Activated CD8-positive, alpha-beta memory T cell treated with anti-CD3 and anti-CD28 coated beads, Interleukin-2, amount 50 U/mL, for 24 hours (primary cell): ENCODE data around the gene ANKRD12.
"Not testable (repeated sequence)": the region's sequence is repeated elsewhere in the genome, so short reads cannot be mapped to it uniquely, and the experiment has no call there.

Source experiments
- DNase-seq: peaks from one replicate; pipeline ENCODE4 v3.0.0-alpha.2; 2020; ENCODE audit errors: extremely low read depth

The ANKRD12 gene

GRCh38 chr18:9232977-9233376, 96.4 kb downstream of the ANKRD12 start:
- no peak for DNase-seq

- no peak for DNase-seq
These were observed 97.3 kb downstream of the ANKRD12 start for GRCh38 chr18:9233771-9234440.

- DNase-seq = no peak
These were observed 97.9 kb downstream of the ANKRD12 start for GRCh38 chr18:9234528-9234927.

GRCh38 chr18:9237981-9238380, 101.4 kb downstream of the ANKRD12 start:
- DNase-seq = no peak

GRCh38 chr18:9239720-9240119, 103.1 kb downstream of the ANKRD12 start:
- no peak for DNase-seq

- no peak for DNase-seq
These were observed 103.7 kb downstream of the ANKRD12 start for GRCh38 chr18:9240270-9240669.

- DNase-seq = no peak
These were observed 106.4 kb downstream of the ANKRD12 start for GRCh38 chr18:9243029-9243428.

GRCh38 chr18:9244376-9244775, 107.8 kb downstream of the ANKRD12 start:
- no peak for DNase-seq

- DNase-seq = no peak
These were observed 112.1 kb downstream of the ANKRD12 start for GRCh38 chr18:9248661-9249060.

- DNase-seq = no peak
These were observed 112.7 kb downstream of the ANKRD12 start for GRCh38 chr18:9249254-9249653.

- no peak for DNase-seq
These were observed 122.6 kb downstream of the ANKRD12 start for GRCh38 chr18:9259173-9259572.

- DNase-seq = no peak
These were observed 124.1 kb downstream of the ANKRD12 start for GRCh38 chr18:9260388-9261380.

- no peak for DNase-seq
These were observed 126.7 kb downstream of the ANKRD12 start for GRCh38 chr18:9263264-9263663.

GRCh38 chr18:9264797-9265196, 128.2 kb downstream of the ANKRD12 start:
- not testable (repeated sequence) for DNase-seq

GRCh38 chr18:9273221-9273620, 136.6 kb downstream of the ANKRD12 start:
- no peak for DNase-seq

GRCh38 chr18:9275890-9276289, 139.3 kb downstream of the ANKRD12 start:
- DNase-seq = no peak

- DNase-seq = no peak
These were observed 141.4 kb downstream of the ANKRD12 start for GRCh38 chr18:9278028-9278427.

GRCh38 chr18:9280849-9281248, 144.3 kb downstream of the ANKRD12 start:
- DNase-seq = no peak

- DNase-seq = no peak
These were observed 145.2 kb downstream of the ANKRD12 start for GRCh38 chr18:9281780-9282179.

- no peak for DNase-seq
These were observed 147.2 kb downstream of the ANKRD12 start for GRCh38 chr18:9283791-9284190.

GRCh38 chr18:9285604-9286003, 149.0 kb downstream of the ANKRD12 start:
- DNase-seq = no peak

GRCh38 chr18:9287036-9287435, 150.5 kb downstream of the ANKRD12 start:
- DNase-seq = no peak

- DNase-seq = no peak
These were observed 153.1 kb downstream of the ANKRD12 start for GRCh38 chr18:9289698-9290097.
